H9 (cell line): ENCODE results near the gene F2RL3. TPM values are rescaled to one million over a fixed set of nuclear protein-coding genes. Genes with fewer than 3 reads are reported as not detected.

ENCODE experiments used
- DNase-seq: peaks from one replicate; pipeline ENCODE4 v3.0.0-alpha.2; 2017
- H2AFZ ChIP-seq: one replicate; pipeline ENCODE4 v1.6.1; 2013; ENCODE audit warnings: mild to moderate bottlenecking, low read length, control low read depth, moderate library complexity
- H2AK5ac ChIP-seq: 2 replicates; pipeline ENCODE4 v1.6.1; 2013; ENCODE audit warnings: low read length, control low read depth, mixed read lengths; ENCODE audit not compliant: insufficient read length
- H2BK120ac ChIP-seq: one replicate; pipeline ENCODE4 v1.6.1; 2013; ENCODE audit warnings: low read depth, mild to moderate bottlenecking, low read length, control low read depth, inconsistent platforms; ENCODE audit not compliant: poor library complexity, severe bottlenecking
- H2BK12ac ChIP-seq: 2 replicates; pipeline ENCODE4 v1.6.1; 2013; ENCODE audit warnings: low read length, control low read depth, mixed read lengths, low read depth; ENCODE audit not compliant: insufficient read length
- H2BK15ac ChIP-seq: 2 replicates; pipeline ENCODE4 v1.6.1; 2013; ENCODE audit warnings: low read depth, low read length, control low read depth
- H2BK20ac ChIP-seq: one replicate; pipeline ENCODE4 v1.6.1; 2013; ENCODE audit warnings: low read depth, mild to moderate bottlenecking, low read length, control low read depth, inconsistent platforms; ENCODE audit not compliant: poor library complexity, severe bottlenecking
- H2BK5ac ChIP-seq: 2 replicates; pipeline ENCODE4 v1.6.1; 2013; ENCODE audit warnings: low read length, control low read depth, mixed read lengths; ENCODE audit not compliant: insufficient read length
- H3K14ac ChIP-seq: 2 replicates; pipeline ENCODE4 v1.6.1; 2013; ENCODE audit warnings: low read length, control low read depth; ENCODE audit not compliant: insufficient read depth
- H3K18ac ChIP-seq: 2 replicates; pipeline ENCODE4 v1.6.1; 2013; ENCODE audit warnings: low read depth, mild to moderate bottlenecking, mixed read lengths, low read length, control low read depth; ENCODE audit not compliant: insufficient read length
- H3K23ac ChIP-seq: 2 replicates; pipeline ENCODE4 v1.6.1; 2013; ENCODE audit warnings: low read length, control low read depth, mixed read lengths, low read depth; ENCODE audit not compliant: insufficient read length
- H3K23me2 ChIP-seq: 2 replicates; pipeline ENCODE4 v1.6.1; 2013; ENCODE audit warnings: low read depth, mild to moderate bottlenecking, mixed read lengths, low read length, control low read depth; ENCODE audit not compliant: insufficient read length, poor library complexity, severe bottlenecking
- H3K27ac ChIP-seq: 2 replicates; pipeline ENCODE4 v1.5.1; 2013; ENCODE audit warnings: low read length, control low read depth, mixed read lengths, low read depth; ENCODE audit not compliant: insufficient read length
- H3K27me3 ChIP-seq: 2 replicates; pipeline ENCODE4 v1.6.1; 2013; ENCODE audit warnings: low read length, control low read depth, inconsistent platforms; ENCODE audit not compliant: insufficient read depth
- H3K4ac ChIP-seq: 2 replicates; pipeline ENCODE4 v1.6.1; 2013; ENCODE audit warnings: low read depth, mild to moderate bottlenecking, control low read depth, inconsistent platforms, low read length, moderate library complexity
- H3K4me1 ChIP-seq: 2 replicates; pipeline ENCODE4 v1.6.1; 2013; ENCODE audit warnings: low read length, control low read depth, inconsistent platforms; ENCODE audit not compliant: insufficient read depth
- H3K4me2 ChIP-seq: 2 replicates; pipeline ENCODE4 v1.6.1; 2013; ENCODE audit warnings: low read length, control low read depth, mixed read lengths; ENCODE audit not compliant: insufficient read length, insufficient read depth
- H3K56ac ChIP-seq: 2 replicates; pipeline ENCODE4 v1.6.1; 2013; ENCODE audit warnings: low read depth, mild to moderate bottlenecking, mixed read lengths, low read length, control low read depth; ENCODE audit not compliant: insufficient read length
- H3K79me1 ChIP-seq: 2 replicates; pipeline ENCODE4 v1.6.1; 2013; ENCODE audit warnings: low read depth, mild to moderate bottlenecking, moderate library complexity, low read length, control low read depth, inconsistent platforms; ENCODE audit not compliant: insufficient read depth, poor library complexity, severe bottlenecking
- H3K79me2 ChIP-seq: 2 replicates; pipeline ENCODE4 v1.6.1; 2013; ENCODE audit warnings: low read length, control low read depth, inconsistent platforms; ENCODE audit not compliant: insufficient read depth
- H3K9ac ChIP-seq: 2 replicates; pipeline ENCODE4 v1.6.1; 2013; ENCODE audit warnings: low read length, control low read depth, mixed read lengths; ENCODE audit not compliant: insufficient read length; ENCODE audit errors: extremely low read depth
- H3K9me3 ChIP-seq: one replicate; pipeline ENCODE4 v1.6.1; 2013; ENCODE audit warnings: low read depth, low read length, inconsistent platforms; ENCODE audit not compliant: control insufficient read depth
- H3T11ph ChIP-seq: one replicate; pipeline ENCODE4 v1.6.1; 2013; ENCODE audit warnings: mild to moderate bottlenecking, low read length, control low read depth, inconsistent platforms
- H4K20me1 ChIP-seq: one replicate; pipeline ENCODE4 v1.6.1; 2013; ENCODE audit not compliant: control insufficient read depth, insufficient read length, insufficient read depth
- H4K5ac ChIP-seq: 2 replicates; pipeline ENCODE4 v1.6.1; 2013; ENCODE audit warnings: low read depth, mild to moderate bottlenecking, mixed read lengths, low read length, control low read depth; ENCODE audit not compliant: insufficient read length
- H4K8ac ChIP-seq: replicated peaks from 2 replicates; pipeline ENCODE4 v1.6.1; 2013; ENCODE audit warnings: low read length, control low read depth, mixed read lengths, low read depth; ENCODE audit not compliant: insufficient read length
- H4K91ac ChIP-seq: 2 replicates; pipeline ENCODE4 v1.6.1; 2013; ENCODE audit warnings: low read depth, mild to moderate bottlenecking, moderate library complexity, mixed read lengths, low read length, control low read depth; ENCODE audit not compliant: insufficient read length
- H3K27ac Mint-ChIP-seq, 3 experiments: 2 replicates in 2 of 3; 3 replicates in 1 of 3; pipeline ENCODE4 v1.8.0; 2020 to 2021; ENCODE audit warnings: mixed read lengths in 3 of 3, mild to moderate bottlenecking in 1 of 3, moderate library complexity in 1 of 3
- H3K27me3 Mint-ChIP-seq: 2 replicates; pipeline ENCODE4 v1.8.0; 2021; ENCODE audit warnings: low read depth, mild to moderate bottlenecking, moderate library complexity, mixed read lengths
- H3K36me3 Mint-ChIP-seq, 3 experiments: 2 replicates in 2 of 3; 3 replicates in 1 of 3; pipeline ENCODE4 v1.8.0; 2020 to 2021; ENCODE audit warnings: low read depth in 3 of 3, mixed read lengths in 3 of 3; ENCODE audit not compliant: insufficient read depth in 1 of 3
- H3K4me1 Mint-ChIP-seq, 2 experiments: 2 replicates each; pipeline ENCODE4 v1.8.0; 2020; ENCODE audit warnings: mixed read lengths in 2 of 2
- H3K4me3 Mint-ChIP-seq, 2 experiments: 2 replicates in 1 of 2; 3 replicates in 1 of 2; pipeline ENCODE4 v1.8.0; 2020 to 2021; ENCODE audit warnings: mild to moderate bottlenecking in 2 of 2, mixed read lengths in 2 of 2, moderate library complexity in 1 of 2
- H3K9me3 Mint-ChIP-seq, 2 experiments: 2 replicates in 1 of 2; 3 replicates in 1 of 2; pipeline ENCODE4 v1.8.0; 2020; ENCODE audit warnings: mild to moderate bottlenecking in 2 of 2, mixed read lengths in 2 of 2, moderate library complexity in 1 of 2
- WGBS: extraction: QIAGEN DNeasy Blood & Tissue Kit; methylation state at CpG from one replicate; pipeline ENCODE4 v1.1.7; 2013; ENCODE audit warnings: missing lambda C conversion rate, low lambda C conversion rate, mixed read lengths; ENCODE audit not compliant: insufficient read length; ENCODE audit errors: extremely low coverage; 5-methylcytosine and 5-hydroxymethylcytosine counted together
- total RNA-seq: library from RNA; stranded (reverse); gene quantifications from 2 replicates; pipeline ENCODE4 v1.2.1, GENCODE V29; 2021
- TF ChIP-seq, protein P1 (sequence below): fragments of 200-600 bp; sonication (generic); conservative IDR thresholded peaks from 3 replicates; pipeline ENCODE4 v1.8.0; 2021; ENCODE audit warnings: antibody characterized with exemption, mild to moderate bottlenecking

F2RL3 gene
- total RNA-seq, 1 experiment from 2014 or later: not detected

DNA sequence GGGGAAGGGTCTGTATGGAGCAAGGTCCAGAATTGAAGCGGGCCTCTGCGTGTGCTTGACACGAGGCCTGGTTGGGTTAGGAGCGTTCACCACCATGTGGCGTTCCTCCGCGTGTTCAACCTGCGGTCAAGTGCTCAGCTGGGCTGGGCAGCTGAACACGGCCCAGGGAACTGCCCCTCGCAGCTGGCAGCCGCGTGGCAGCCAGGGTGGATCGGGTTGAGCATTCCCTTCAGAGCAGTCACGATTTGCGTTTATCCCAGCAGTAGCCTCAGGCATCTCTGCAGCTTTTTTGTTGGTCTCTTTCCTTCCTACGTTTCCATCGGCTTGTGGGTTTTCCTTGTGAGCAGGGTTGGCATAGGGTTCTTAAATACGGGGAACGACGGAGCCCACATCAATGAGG is 28.7 kb upstream of the F2RL3 start:
- Histone ChIP-seq H2AK5ac (no peak overlapping the region), H4K5ac (no peak overlapping the region), H3K79me2 (no peaks in the 10 kb centered on the region), H3K9me3 (no peaks in the 10 kb centered on the region), H3K56ac (no peak overlapping the region), H3K23ac (no peak overlapping the region), H2BK5ac (no peak overlapping the region), H4K91ac (no peak overlapping the region), H3T11ph (no peak overlapping the region), H3K4me1 (no peaks in the 10 kb centered on the region), H3K18ac (no peak overlapping the region), H3K4ac (no peak overlapping the region), H3K23me2 (no peaks in the 10 kb centered on the region), H4K20me1 (no peaks in the 10 kb centered on the region), H3K9ac (no peak overlapping the region), H3K14ac (no peak overlapping the region), H2BK15ac (no peak overlapping the region), H3K27ac (no peak overlapping the region), H2BK20ac (no peak overlapping the region), H3K4me2 (no peak overlapping the region), H3K27me3 (no peaks in the 10 kb centered on the region), H4K8ac (no peak overlapping the region), H3K79me1 (no peaks in the 10 kb centered on the region), H2BK12ac (no peak overlapping the region), H2AFZ (no peak overlapping the region), H2BK120ac (no peak overlapping the region)
- Mint-ChIP-seq H3K4me1 (no peaks in the 10 kb centered on the region), H3K4me3 (no peak overlapping the region), H3K27ac (peak overlapping the region in 2 of 3 experiments; percentile 79 to 90; a peak in 4 of 7 replicates), H3K27me3 (no peaks in the 10 kb centered on the region), H3K9me3 (no peaks in the 10 kb centered on the region), H3K36me3 (peaks cover 17 to 53% (median 48%) of the 10 kb centered on the region in 3 experiments; a peak in 6 of 7 replicates)
- DNase-seq: no peak
- TF ChIP-seq, protein P1, sequence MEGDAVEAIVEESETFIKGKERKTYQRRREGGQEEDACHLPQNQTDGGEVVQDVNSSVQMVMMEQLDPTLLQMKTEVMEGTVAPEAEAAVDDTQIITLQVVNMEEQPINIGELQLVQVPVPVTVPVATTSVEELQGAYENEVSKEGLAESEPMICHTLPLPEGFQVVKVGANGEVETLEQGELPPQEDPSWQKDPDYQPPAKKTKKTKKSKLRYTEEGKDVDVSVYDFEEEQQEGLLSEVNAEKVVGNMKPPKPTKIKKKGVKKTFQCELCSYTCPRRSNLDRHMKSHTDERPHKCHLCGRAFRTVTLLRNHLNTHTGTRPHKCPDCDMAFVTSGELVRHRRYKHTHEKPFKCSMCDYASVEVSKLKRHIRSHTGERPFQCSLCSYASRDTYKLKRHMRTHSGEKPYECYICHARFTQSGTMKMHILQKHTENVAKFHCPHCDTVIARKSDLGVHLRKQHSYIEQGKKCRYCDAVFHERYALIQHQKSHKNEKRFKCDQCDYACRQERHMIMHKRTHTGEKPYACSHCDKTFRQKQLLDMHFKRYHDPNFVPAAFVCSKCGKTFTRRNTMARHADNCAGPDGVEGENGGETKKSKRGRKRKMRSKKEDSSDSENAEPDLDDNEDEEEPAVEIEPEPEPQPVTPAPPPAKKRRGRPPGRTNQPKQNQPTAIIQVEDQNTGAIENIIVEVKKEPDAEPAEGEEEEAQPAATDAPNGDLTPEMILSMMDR: no peak
- no CpG with 5 or more reads among the region's 20 CpGs for WGBS
